HG02970 (cell line): ENCODE measurements around the gene MAFF.

Source experiments
- ATAC-seq: cut with Tn5 transposase; IDR thresholded peaks from one replicate; pipeline ENCODE4 v1.9.1; 2021; ENCODE audit warnings: mild to moderate bottlenecking, moderate library complexity, moderate number of reproducible peaks; ENCODE audit not compliant: unreplicated experiment, low FRiP score

The MAFF gene

DNA sequence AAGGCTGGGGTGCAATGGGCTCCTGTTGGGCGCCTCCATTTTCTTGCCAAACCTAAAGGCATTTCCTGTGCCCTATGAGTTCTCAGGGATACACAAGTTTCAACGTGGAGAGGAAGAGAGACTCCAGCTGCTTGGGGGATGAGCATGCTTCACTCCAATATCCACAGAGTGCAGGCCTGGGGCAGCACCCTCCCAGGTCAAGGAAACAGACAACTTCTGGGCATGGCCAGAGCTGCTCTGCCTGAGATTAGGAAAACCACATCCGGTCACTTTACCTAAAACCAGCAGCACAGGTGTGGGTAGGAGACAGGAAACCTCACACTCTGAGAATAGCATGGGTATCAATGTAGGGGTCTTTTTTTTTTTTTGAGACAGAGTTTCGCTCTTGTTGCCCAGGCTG, 42.3 kb downstream of the MAFF start:
- no peak for ATAC-seq

DNA sequence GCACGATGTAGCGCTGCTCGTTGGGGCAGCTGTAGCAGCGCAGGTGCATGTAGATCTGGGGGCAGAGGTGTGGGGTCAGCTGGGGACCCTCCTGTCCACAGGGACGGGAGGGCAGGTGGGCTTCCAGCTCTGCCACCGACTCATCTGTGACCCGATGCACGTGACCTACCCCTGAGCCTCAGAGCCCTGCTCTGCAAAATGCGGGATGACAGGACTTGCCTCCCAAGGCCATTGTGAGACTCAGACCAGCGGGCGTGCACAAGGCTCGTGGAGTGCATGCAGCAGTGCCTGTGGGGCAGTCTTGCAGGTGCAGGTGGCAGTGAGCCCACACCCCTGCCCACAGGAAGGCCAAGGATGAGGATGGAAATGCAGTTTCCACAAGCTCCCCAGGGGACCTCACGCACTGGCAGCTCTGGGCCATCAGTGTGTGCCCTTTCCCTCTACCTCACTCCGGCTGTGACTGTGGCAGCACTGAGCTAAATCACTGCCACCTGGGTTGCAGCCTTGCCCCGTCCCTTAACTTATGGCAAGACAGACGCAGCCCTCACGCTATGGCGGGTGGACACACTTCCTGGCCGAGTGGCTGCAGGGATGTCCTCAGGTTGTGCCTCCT, 44.4 kb downstream of the MAFF start:
- no peak for ATAC-seq

DNA sequence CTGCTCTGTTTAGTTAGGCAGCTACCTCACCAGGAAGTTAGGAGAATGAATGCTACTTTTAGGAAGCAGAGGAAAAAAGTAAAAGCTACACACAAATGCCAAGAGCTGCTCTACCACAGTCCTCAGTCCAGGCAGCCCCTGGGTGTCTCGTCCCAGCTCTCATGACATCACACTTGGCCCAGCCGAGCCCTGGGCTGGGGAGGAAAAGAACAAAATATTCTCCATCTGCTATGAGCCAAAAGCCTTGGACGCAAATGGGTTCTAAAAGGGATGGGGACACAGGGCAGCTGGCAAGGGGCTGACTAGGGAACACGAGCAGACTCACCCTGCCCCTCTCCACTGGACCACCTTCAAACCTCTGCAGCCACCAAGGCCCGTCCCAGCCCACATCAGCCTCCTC, 44.9 kb downstream of the MAFF start:
- no peak for ATAC-seq

DNA sequence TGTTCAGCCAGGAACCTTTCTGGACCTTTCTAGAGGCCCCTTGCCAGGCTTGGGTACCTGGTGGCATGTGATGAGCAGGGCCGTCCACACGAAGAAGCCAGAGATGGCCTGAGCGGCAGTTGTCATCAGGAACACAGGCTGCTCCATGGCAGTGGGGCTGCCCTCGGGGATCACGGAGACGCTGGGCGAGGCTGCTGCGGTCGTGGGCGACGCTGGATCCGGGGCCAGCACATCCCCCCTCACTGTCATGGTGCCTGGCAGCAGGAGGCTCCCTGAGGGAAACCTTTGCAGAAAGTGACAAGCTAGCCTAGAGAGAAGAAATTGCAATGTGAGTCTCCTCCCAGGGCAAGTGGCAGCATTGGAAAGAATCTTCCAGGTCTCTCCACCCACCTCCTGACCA, 45.9 kb downstream of the MAFF start:
- ATAC-seq, result no peak

DNA sequence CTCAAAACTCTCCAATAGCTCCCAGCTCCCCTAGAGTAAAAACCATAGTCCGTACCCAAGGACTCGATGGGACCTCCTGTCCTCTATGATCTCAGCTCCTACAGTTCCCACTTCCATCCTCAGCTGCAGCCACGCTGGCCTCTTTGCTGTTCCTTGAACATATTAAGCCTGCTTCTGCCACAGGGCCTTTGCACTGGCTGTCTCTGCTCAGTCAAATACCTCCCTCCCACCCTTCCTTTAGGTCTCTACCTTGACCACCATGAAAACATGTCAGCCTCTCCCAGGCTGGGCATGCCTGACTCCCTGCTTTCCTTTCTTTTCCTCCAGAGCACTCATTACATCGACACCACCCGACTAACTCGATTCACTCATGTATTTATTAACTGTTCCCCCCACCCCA, 46.5 kb downstream of the MAFF start:
- no peak for ATAC-seq

DNA sequence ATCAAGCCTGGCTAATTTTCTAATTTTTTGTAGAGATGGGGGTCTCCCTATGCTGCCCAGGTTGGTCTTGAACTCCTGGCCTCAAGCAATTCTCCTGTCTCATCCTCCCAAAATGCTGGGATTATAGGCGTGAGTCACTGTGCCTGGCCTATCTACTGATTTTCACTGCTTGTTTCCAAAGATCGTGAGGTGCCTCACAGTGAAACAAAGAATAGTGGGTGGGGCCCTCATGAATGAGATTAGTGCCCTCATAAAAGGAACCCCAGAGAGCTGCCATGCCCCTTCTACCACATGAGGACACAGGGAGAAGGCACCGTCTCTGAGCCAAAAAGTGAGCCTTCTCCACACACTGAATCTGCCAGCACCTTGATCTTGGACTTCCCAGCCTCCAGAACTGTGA, 47.5 kb downstream of the MAFF start:
- ATAC-seq, result no peak

DNA sequence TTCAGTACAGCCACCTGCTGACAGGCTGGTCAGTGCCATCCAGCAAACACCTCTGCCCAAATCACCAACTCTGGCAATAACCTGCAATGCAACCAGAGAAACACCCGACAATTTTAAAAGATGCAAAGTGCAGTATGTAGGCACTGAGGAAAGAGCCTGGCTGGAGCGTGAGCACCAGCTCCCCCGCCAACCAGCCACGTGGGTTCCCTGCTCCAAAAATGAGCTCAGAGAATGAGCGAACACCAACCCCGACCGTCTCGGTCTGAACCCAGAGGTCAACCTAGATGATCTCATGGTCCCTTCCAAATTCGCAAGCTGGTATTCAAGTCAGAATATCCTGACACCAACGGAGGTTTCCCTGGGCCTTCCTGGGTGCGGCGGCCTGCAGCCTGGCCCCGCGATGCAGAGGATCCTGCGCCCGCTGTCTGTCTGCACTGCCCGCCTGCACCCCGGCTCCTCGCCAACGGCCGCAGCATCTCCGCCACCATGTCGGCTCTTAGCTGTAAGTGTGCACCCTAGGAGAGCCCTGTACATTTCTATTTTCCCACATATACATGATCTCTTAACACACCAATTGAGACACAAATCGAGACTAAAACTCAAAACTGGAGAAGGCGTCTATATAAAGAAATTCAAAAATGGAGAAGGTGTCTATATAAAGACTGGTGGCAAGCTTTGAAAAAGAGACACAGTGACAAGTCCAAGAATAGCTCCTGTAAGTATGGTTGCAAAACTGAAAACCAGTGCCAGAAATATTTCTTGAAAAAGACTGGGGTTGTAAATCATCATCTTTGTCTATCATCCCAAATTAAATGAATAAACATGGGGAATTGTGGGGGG, 48.2 kb downstream of the MAFF start:
- ATAC-seq, result no peak

DNA sequence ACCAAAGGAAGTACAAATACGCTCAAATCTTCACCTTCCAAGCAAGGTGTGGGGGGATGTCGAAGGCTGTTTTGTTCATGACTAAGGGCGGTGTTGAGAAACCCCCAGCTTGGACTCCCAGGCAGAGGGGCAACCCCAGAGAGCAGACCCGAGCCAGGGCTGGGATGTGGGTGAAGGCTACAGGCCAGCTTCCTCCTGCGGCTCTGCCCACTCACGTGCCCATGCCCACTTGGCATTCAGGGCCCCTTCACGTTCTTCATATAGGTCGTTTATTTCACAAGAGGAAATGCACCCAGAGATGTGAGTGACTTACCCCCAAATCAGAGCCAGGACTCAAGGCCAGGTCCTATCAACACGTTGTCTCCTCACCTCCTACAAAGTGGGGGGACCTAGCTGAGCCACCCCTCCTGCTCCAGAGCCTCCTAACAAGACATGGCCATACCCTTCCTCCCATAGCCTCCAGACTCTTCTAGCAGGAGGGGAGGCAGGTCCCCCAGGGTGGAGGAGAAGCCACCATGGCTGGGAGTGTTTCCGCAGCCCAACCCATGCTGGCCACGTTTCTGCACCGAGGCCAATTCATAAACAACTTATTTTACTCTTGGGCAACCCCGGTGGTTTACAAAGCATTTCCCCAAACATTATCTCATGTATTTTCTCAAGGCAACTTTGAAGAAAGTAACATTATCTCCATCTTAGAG, 49.0 kb downstream of the MAFF start:
- ATAC-seq, result no peak

DNA sequence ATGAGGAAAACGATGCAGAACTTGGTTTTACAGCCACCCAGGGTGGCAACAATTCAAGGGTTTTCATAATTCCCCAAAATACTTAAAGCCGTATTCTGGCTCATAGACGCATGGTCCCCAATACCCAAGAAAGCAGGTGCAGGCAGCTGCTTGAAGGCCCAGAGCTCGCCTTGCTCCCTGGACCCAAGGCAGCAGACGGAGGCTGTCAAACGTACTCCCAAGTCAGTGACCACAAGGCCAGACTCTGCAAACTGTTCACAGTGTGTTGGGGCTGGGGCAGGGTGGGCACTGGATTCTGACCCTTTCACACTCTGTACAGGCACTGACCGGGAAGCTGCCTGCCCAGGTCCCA, 49.5 kb downstream of the MAFF start:
- ATAC-seq, result no peak

DNA sequence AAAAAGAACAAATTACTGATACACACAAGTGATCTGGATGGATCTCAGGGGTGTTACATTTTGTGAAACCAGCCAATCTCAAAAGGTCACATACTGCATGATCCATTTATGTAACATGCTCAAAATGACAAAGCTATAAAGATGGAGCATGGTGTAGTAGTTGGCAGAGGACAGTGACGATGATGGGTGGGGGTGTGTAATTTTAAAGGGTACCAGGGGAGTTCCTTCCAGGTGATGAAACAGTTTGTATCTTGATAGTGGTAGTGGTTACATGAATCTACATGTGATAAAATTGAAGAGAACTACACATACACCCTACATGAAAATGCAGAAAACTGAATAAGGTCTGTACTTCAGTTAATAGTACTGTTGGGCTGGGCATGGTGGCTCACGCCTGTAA, 53.9 kb downstream of the MAFF start:
- no peak for ATAC-seq

DNA sequence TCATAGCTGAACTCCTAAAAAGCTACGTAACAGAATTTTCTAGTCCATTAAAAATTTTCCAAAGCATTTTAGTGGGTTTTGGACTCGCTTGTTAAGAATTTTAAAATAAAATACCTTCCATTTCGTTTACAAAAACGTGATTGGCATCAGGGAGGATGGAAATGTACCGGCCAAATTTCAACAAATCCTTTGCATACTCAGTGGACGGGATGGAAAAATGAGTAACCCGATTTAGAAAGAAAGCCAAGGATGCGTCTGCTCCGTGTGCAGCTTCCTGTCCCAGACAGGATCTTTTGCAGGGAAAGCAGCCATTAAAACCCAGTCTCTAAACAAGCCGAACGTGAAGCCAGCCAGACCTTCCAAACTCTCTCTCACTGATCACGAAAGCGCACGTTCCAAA, 55.4 kb downstream of the MAFF start:
- no peak for ATAC-seq

DNA sequence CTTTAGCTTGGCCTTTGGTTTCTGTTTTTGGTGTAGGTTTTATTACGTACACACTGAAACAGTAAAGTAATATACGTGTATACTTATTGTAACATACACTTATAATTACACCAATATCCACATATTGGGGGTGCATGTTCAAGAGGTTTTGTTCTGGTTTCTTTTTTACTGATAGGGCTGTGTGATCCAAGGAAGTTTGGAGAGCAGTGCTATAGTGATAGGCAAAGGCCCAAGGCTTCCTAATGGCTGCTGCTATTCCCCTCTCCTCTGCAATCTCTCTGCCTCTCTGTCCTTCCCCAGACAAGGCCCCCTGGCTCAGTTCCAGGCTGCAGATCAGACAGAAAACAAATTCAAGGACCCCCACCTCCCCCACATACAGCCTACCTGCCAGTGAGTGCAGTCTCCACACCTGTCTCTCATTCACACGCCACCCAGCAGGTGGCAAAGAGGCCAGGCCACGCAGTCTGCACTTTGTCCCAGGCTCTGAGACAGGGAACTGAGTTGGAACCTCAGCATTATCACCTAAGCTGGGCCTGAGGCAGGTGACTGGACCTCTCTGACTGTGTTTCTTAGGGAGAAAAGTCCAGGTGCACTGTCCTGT, 56.0 kb downstream of the MAFF start:
- ATAC-seq, result no peak

DNA sequence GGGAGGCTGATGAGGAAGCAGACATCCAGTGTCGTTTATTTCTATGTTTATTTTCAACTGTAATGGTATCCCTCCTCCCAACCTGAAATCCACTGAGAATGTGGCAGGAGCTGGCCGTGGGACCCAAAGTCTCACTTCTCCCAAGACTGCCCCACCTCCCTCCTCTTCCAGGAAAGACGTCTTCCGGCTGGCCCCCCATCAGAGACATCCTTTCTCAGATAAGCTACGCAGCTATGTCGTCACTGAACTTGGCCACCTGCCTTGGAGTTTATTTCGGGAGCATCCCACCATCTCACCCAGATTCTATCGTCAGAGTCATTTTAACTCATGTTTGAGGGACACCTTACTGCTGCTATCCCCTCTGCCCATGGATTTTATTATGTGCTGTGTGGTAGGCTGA, 57.1 kb downstream of the MAFF start:
- ATAC-seq, result no peak

DNA sequence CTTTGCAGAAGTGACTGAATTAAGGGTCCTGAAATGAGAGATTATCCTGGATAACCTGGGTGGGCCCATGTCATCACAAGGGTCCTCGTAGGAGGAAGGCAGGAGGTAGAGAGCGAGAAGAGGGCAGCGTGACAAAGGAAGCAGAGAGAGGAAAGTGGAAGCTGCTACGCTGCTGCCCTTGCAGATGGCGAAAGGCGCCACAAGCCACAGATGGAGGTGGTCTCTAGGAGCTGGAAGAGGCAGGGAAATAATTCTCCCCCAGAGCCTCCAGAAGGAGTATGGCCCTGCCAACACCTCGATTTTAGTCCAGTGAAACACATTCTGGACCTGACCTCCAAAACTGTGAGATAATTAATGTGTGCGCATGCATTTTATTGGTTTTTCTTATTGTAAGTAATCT, 57.6 kb downstream of the MAFF start:
- no peak for ATAC-seq

DNA sequence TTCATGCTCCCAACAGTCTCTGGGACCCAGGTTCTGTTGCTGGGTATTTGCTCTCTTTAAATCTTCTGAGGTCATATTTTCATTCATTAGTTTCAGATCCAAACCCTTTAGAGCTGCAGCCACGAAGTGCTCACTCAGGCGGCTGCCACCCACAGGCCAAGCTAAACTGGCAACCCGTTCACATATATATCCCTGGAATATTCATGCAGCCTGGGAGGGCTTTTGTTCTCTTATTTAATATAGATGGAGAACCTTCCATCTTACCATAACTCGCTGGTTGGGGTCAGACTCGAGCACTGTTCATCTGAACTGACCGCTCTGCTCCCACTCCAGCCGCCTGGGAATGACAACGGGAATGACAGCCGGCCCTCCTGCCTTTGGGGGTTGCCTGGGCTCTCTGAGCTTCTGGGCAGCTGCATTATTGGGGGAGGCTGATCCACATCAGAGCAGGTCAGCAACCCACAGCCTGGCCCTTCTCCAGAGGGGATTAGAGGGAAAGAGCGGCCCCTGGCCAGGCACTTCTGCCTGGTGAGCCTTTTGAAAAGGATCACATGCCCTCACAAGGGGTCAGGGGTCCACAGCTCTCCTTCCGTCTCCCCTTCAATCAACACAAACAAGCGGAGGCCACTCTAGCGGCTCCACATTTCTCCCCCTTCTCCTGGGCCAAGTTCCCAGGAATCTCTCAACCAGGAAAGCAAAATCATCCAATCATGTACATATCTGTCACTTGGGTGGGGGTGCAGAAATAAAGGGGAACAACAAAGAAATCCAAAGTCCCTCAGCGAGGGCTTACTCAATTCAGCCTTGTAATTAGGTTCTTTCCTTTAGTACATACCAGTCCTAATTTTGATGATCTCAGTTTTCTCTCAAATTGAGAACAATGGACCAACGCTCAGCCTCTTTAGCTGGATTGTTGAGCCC, 59.2 kb downstream of the MAFF start:
- no peak for ATAC-seq

DNA sequence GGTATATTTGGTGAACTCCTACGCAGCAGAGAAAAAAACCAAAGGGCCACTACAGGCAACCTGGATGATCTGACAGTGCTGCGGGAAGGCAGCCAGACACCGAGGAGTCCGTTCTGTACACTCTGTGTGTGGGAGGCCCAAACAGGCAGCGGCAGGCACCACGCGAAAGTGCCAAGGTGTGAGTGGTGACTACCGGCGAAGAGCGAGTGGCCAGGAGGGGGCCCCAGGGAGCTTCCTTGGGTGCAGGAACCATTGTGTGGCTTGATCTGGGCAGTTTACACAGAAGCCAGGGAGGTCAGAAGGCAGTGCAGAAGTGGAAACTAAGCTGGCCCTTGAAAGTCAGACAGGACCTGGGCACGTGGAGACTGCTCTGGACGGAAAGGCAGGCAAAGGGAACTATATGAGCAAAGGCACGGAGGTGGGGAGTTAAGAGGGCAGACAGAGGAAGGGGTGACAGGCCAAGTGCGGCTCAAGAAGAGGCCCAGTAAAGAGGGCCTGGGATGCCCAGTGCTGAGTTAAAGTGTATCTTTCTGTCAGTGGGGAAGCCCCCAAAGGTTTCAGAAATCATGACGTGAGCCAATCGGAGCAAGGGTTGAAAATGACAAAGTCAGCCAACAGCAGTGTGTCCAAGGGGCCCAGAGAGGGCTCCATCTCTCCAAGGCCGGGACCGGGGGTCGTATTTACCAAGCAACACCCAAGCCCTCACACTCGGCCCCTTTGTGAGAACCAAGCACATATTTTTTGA, 60.4 kb downstream of the MAFF start:
- ATAC-seq, result no peak

DNA sequence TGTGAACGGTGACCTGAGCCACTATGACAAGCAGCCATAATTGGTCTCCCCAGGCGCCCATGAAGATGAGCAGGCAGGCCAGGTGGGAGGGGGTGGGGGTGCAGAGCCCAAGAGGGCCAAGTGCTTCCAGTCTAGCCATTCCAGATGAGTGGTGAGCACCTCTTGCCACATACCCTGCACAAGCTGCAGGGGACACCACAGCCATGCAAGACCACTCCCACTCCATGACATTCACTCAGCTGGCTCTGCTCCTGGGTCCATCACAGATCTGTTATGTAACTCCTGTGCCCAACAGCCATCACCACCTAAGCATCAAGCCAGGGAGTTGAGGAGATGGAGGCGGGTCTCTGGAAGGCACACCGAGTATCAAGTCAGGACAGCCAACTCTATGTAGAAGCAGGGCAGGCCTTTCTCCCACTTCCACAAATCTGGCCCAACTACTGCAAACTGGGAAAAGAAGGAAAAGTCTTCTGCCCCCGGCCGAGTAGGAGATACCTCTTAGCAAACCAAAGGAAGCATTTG, 62.6 kb downstream of the MAFF start:
- ATAC-seq, result no peak
